Suprapubic skin (tissue), 3 donors: Measurements from ENCODE around the gene DPP10.

Experiments used
- EP300 ChIP-seq: sonication (generic); formaldehyde crosslinking; IDR thresholded peaks from one replicate; pipeline ENCODE4 v1.6.1; 2017; ENCODE audit warnings: antibody characterized with exemption
- POLR2A ChIP-seq, 2 donors: fragments of 450-650 bp; IDR thresholded peaks; one replicate each; pipeline ENCODE4 v1.6.1; 2017; ENCODE audit warnings: antibody characterized with exemption in 2 of 2, mild to moderate bottlenecking in 2 of 2, moderate library complexity in 2 of 2
- TF ChIP-seq, protein P1 (sequence below), 2 donors: fragments of 200-600 bp in 1 of 2; fragments of 450-650 bp in 1 of 2; sonication (generic) in 1 of 2; IDR thresholded peaks; one replicate each; pipeline ENCODE4 v1.5.1; 2016 to 2019; ENCODE audit warnings: antibody characterized with exemption in 2 of 2, mild to moderate bottlenecking in 1 of 2, moderate library complexity in 1 of 2

DNA sequence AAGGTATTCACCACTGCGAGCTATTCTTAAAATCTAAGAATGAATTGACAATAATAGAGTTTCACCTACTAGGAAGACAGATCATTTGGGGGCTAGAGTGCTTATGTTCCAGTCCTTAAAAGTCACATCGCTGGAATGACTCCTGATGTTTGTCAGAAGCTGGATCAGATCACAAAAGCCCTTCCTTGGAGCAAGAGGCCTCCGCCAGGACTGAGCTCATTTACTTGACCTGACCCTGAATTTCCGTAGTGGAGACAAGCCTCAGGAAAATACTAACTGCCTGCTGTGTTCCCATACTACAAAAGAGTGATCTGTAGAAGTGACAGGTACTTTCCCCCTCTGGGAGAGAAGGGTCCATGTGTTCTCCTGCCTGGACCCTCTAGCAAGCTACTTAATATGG lies 483.9 kb downstream of the DPP10 start:
- TF ChIP-seq, protein P1, sequence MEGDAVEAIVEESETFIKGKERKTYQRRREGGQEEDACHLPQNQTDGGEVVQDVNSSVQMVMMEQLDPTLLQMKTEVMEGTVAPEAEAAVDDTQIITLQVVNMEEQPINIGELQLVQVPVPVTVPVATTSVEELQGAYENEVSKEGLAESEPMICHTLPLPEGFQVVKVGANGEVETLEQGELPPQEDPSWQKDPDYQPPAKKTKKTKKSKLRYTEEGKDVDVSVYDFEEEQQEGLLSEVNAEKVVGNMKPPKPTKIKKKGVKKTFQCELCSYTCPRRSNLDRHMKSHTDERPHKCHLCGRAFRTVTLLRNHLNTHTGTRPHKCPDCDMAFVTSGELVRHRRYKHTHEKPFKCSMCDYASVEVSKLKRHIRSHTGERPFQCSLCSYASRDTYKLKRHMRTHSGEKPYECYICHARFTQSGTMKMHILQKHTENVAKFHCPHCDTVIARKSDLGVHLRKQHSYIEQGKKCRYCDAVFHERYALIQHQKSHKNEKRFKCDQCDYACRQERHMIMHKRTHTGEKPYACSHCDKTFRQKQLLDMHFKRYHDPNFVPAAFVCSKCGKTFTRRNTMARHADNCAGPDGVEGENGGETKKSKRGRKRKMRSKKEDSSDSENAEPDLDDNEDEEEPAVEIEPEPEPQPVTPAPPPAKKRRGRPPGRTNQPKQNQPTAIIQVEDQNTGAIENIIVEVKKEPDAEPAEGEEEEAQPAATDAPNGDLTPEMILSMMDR (IDR thresholded peaks at IDR 0.05), result no peak
- TF ChIP-seq POLR2A (IDR thresholded peaks at IDR 0.05), result no peak
- TF ChIP-seq EP300, result no peak
